Keratinocyte (primary cell): ENCODE results near the gene ANKS1B. TPM values are rescaled to one million over a fixed set of nuclear protein-coding genes. Genes with fewer than 3 reads are reported as not detected.

Source experiments
- DNase-seq: peaks from one replicate; pipeline ENCODE4 v3.0.0-alpha.2; 2011; ENCODE audit warnings: low read depth, missing footprints, low spot score
- FAIRE-seq: peaks from 2 replicates; lab custom pipeline; 2011; peaks lifted over from hg19 to GRCh38; lab: Jason Lieb, UNC
- H2AFZ ChIP-seq: 2 replicates; pipeline ENCODE4 v1.6.0; 2012; ENCODE audit warnings: low read length, control low read depth, inconsistent platforms; ENCODE audit not compliant: control insufficient read depth
- H3K27ac ChIP-seq: 2 replicates; pipeline ENCODE4 v1.5.1; 2011; ENCODE audit warnings: low read length; ENCODE audit not compliant: control insufficient read depth, insufficient read depth
- H3K27me3 ChIP-seq: 3 replicates; pipeline ENCODE4 v1.6.0; 2011; ENCODE audit warnings: low read length; ENCODE audit not compliant: control insufficient read depth, insufficient read depth; ENCODE audit errors: extremely low read depth
- H3K36me3 ChIP-seq, 2 experiments: 2 replicates in 1 of 2; 3 replicates in 1 of 2; pipeline ENCODE4 v1.5.1; 2011; ENCODE audit warnings: low read length in 2 of 2, mild to moderate bottlenecking in 1 of 2; ENCODE audit not compliant: control insufficient read depth in 2 of 2, insufficient read depth in 2 of 2; ENCODE audit errors: extremely low read depth in 1 of 2
- H3K4me1 ChIP-seq: 3 replicates; pipeline ENCODE4 v1.5.1; 2011; ENCODE audit warnings: low read length; ENCODE audit not compliant: control insufficient read depth, insufficient read depth; ENCODE audit errors: extremely low read depth
- H3K4me2 ChIP-seq: 3 replicates; pipeline ENCODE4 v1.6.0; 2011; ENCODE audit warnings: low read depth, low read length; ENCODE audit not compliant: control insufficient read depth, insufficient read depth; ENCODE audit errors: extremely low read depth
- H3K4me3 ChIP-seq, 3 experiments: fragments of 200-600 bp in 1 of 3; sonication (generic) in 1 of 3; 2 replicates in 2 of 3; 3 replicates in 1 of 3; pipeline ENCODE4 v1.5.1; 2011 to 2016; ENCODE audit warnings: low read length in 3 of 3, mild to moderate bottlenecking in 3 of 3, control low read depth in 2 of 3, inconsistent platforms in 1 of 3, low read depth in 1 of 3, mixed read lengths in 1 of 3, mixed run types in 1 of 3, moderate library complexity in 1 of 3; ENCODE audit not compliant: control insufficient read depth in 2 of 3, insufficient read depth in 2 of 3; ENCODE audit errors: extremely low read depth in 1 of 3
- H3K79me2 ChIP-seq: 2 replicates; pipeline ENCODE4 v1.6.0; 2012; ENCODE audit warnings: low read length; ENCODE audit not compliant: control insufficient read depth, insufficient read depth
- H3K9ac ChIP-seq: 3 replicates; pipeline ENCODE4 v1.6.0; 2011; ENCODE audit warnings: low read length; ENCODE audit not compliant: control insufficient read depth, insufficient read depth; ENCODE audit errors: extremely low read depth
- H3K9me1 ChIP-seq: 3 replicates; pipeline ENCODE4 v1.6.0; 2011; ENCODE audit warnings: low read length; ENCODE audit not compliant: control insufficient read depth, insufficient read depth; ENCODE audit errors: extremely low read depth
- H3K9me3 ChIP-seq: 2 replicates; pipeline ENCODE4 v1.5.1; 2012; ENCODE audit warnings: low read depth, low read length; ENCODE audit not compliant: control insufficient read depth
- H4K20me1 ChIP-seq: 3 replicates; pipeline ENCODE4 v1.6.0; 2011; ENCODE audit warnings: low read length; ENCODE audit not compliant: control insufficient read depth, insufficient read depth; ENCODE audit errors: extremely low read depth
- EZH2 ChIP-seq: IDR thresholded peaks from one replicate; pipeline ENCODE4 v1.6.1; 2012; ENCODE audit warnings: inconsistent platforms, mild to moderate bottlenecking, low read length, moderate library complexity
- dilution Hi-C: fragments of 300-500 bp; cut with MboI; formaldehyde crosslinking; loops from one replicate; pipeline ENCODE4 v1.7.0; 2020; ENCODE audit warnings: low sequenced_read_pairs; ENCODE audit not compliant: extremely low pct_ligation_motif_present
- polyA plus RNA-seq, 5 experiments: library from polyadenylated mRNA; depleted of rRNA in 3 of 5; stranded (reverse) in 3 of 5; stranded (forward) in 1 of 5; unstranded in 1 of 5; fragments of >200 nt; gene quantifications; 1 replicate in 1 of 5; 2 replicates in 3 of 5; 3 replicates in 1 of 5; pipeline versions ENCODE4 v1.2.1 to v1.2.3, GENCODE V29; 2011 to 2012; ENCODE audit warnings: missing spikeins in 2 of 5, low read depth in 1 of 5, low replicate concordance in 1 of 5
- TF ChIP-seq, protein P1 (sequence below), 3 experiments: IDR thresholded peaks in 1 of 3; conservative IDR thresholded peaks in 1 of 3; optimal IDR thresholded peaks in 1 of 3; 2 replicates in 2 of 3; 3 replicates in 1 of 3; pipeline versions ENCODE3 to v1.5.1; 2011; ENCODE audit warnings: low read length in 3 of 3, mild to moderate bottlenecking in 3 of 3, moderate library complexity in 2 of 3, control low read depth in 1 of 3, inconsistent platforms in 1 of 3; ENCODE audit not compliant: insufficient read depth in 2 of 3; ENCODE audit errors: extremely low read depth in 1 of 3

Gene ANKS1B
- polyA plus RNA-seq, 1 donor (not counting 4 experiments of a cell fraction or from before 2014, with no cell fraction given): not detected

DNA sequence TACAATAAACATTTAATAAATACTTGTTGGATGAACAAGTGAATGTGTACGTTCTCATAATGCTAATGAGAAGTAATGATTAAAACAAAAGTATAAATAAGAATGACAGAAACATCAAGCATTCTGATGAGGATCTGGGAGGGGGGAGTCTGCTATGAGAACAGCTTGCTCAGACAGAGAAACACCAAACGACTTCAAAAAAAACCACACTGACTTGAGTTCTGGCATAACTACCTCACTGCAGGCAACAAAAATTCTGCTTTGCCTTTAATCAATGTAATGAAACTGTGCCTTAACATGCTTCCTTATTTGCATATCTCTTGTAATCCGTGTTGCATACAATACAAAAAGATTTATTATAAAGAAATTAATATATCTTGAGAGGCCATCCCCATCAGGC is 632.5 kb downstream of the ANKS1B start:
- FAIRE-seq (no peak), DNase-seq (no peak)
- Histone ChIP-seq H3K79me2 (no peaks in the 10 kb centered on the region), H3K36me3 (no peaks in the 10 kb centered on the region), H4K20me1 (no peaks in the 10 kb centered on the region), H3K27ac (no peak overlapping the region), H3K4me1 (no peaks in the 10 kb centered on the region), H3K4me2 (no peak overlapping the region), H3K4me3 (no peak overlapping the region), H2AFZ (no peak overlapping the region), H3K9ac (no peak overlapping the region), H3K9me1 (no peaks in the 10 kb centered on the region), H3K9me3 (no peaks in the 10 kb centered on the region), H3K27me3 (no peaks in the 10 kb centered on the region)
- TF ChIP-seq EZH2: no peak
- TF ChIP-seq, protein P1, sequence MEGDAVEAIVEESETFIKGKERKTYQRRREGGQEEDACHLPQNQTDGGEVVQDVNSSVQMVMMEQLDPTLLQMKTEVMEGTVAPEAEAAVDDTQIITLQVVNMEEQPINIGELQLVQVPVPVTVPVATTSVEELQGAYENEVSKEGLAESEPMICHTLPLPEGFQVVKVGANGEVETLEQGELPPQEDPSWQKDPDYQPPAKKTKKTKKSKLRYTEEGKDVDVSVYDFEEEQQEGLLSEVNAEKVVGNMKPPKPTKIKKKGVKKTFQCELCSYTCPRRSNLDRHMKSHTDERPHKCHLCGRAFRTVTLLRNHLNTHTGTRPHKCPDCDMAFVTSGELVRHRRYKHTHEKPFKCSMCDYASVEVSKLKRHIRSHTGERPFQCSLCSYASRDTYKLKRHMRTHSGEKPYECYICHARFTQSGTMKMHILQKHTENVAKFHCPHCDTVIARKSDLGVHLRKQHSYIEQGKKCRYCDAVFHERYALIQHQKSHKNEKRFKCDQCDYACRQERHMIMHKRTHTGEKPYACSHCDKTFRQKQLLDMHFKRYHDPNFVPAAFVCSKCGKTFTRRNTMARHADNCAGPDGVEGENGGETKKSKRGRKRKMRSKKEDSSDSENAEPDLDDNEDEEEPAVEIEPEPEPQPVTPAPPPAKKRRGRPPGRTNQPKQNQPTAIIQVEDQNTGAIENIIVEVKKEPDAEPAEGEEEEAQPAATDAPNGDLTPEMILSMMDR (optimal IDR thresholded peaks at IDR 0.05 in 1 of 3, IDR thresholded peaks at IDR 0.05 in 1 of 3, conservative IDR thresholded peaks at IDR 0.05 in 1 of 3; ENCODE audit: extremely low read depth in 1 of 3, insufficient read depth in 2 of 3, low read length in 3 of 3): no peak
- dilution Hi-C loops: no loop called here

DNA sequence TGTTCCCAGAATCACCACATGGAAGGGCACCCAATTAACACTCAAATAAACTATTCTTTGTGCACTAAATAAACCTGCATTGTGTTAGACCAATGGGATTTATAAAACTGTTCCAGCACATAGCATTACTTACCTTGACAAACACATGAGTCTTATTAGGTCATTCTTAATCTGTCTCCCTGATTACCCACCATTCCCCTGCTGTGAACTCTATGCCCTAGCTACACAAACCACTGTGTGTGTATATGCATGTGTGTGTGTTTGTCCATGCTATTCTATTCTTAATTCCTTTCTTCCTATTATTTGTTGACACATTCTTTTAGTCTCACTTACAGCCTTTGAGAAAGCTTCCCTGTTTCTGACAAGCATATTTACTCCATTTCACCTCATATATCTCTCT is 640.8 kb downstream of the ANKS1B start:
- H3K9me1 ChIP-seq: no peaks in the 10 kb centered on the region
- H3K9ac ChIP-seq: no peak overlapping the region
- no peak overlapping the region for H3K4me3 ChIP-seq
- H3K27ac ChIP-seq: no peak overlapping the region
- no peaks in the 10 kb centered on the region for H3K4me1 ChIP-seq
- no peaks in the 10 kb centered on the region for H3K36me3 ChIP-seq
- no peak overlapping the region for H3K4me2 ChIP-seq
- DNase-seq: no peak
- no peak for TF ChIP-seq EZH2
- TF ChIP-seq, protein P1 (optimal IDR thresholded peaks at IDR 0.05 in 1 of 3, IDR thresholded peaks at IDR 0.05 in 1 of 3, conservative IDR thresholded peaks at IDR 0.05 in 1 of 3; ENCODE audit: extremely low read depth in 1 of 3, insufficient read depth in 2 of 3, low read length in 3 of 3): no peak
- H4K20me1 ChIP-seq: no peaks in the 10 kb centered on the region
- H3K9me3 ChIP-seq: no peaks in the 10 kb centered on the region
- no peaks in the 10 kb centered on the region for H3K27me3 ChIP-seq
- dilution Hi-C loops: no loop called here
- no peak overlapping the region for H2AFZ ChIP-seq
- no peaks in the 10 kb centered on the region for H3K79me2 ChIP-seq
- no peak for FAIRE-seq
